PC-3 (cell line): Measurements from ENCODE around the gene SAMM50. TPM values are rescaled to one million over a fixed set of nuclear protein-coding genes. Genes with fewer than 3 reads are reported as not detected.

Experiments used
- ATAC-seq: fragments of 200-7000 bp; cut with Tn5 transposase; 2 replicates; pipeline ENCODE4 v1.9.1; 2020; ENCODE audit warnings: mild to moderate bottlenecking, moderate library complexity
- BruUV-seq: library from RNA; stranded (reverse); fragments of 400-500 nt; replicated peaks from 2 replicates; lab custom pipeline; 2021; lab: Mats Ljungman, UMichigan
- CTCF ChIA-PET: fragments of 300-600 bp; sonication (Branson Sonifier 250); formaldehyde crosslinking; loops from one replicate; lab custom pipeline; 2022; ENCODE audit warnings: antibody characterized with exemption; lab: Charles Lee
- POLR2A ChIA-PET: fragments of 300-600 bp; sonication (Branson Sonifier 250); formaldehyde crosslinking; loops from one replicate; lab custom pipeline; 2022; ENCODE audit warnings: antibody characterized with exemption; ENCODE audit not compliant: unreplicated experiment; lab: Charles Lee
- DNase-seq: peaks from one replicate; pipeline ENCODE4 v3.0.0-alpha.2; 2015
- H2AFZ ChIP-seq: fragments of 300-600 bp; sonication (generic); 2 replicates; pipeline ENCODE4 v1.6.0; 2016; ENCODE audit warnings: antibody characterized with exemption, low read length
- H3F3A ChIP-seq: fragments of 300-600 bp; sonication (generic); one replicate; pipeline ENCODE4 v1.6.0; 2017; ENCODE audit warnings: antibody characterized with exemption, low read length, control low read depth, mild to moderate bottlenecking; ENCODE audit not compliant: unreplicated experiment
- H3K27ac ChIP-seq: fragments of 300-600 bp; sonication (generic); 2 replicates; pipeline ENCODE4 v1.5.1; 2016; ENCODE audit warnings: mild to moderate bottlenecking, low read length
- H3K27me3 ChIP-seq: fragments of 300-600 bp; sonication (generic); 2 replicates; pipeline ENCODE4 v1.6.1; 2016; ENCODE audit warnings: low read length, mixed read lengths
- H3K36me3 ChIP-seq: fragments of 300-600 bp; sonication (generic); 2 replicates; pipeline ENCODE4 v1.6.1; 2016; ENCODE audit warnings: low read depth, mixed run types, low read length, mixed read lengths
- H3K4me1 ChIP-seq: fragments of 300-600 bp; sonication (generic); 2 replicates; pipeline ENCODE4 v1.5.1; 2016; ENCODE audit warnings: low read length; ENCODE audit not compliant: insufficient read depth
- H3K4me2 ChIP-seq: fragments of 300-600 bp; sonication (generic); 2 replicates; pipeline ENCODE4 v1.6.0; 2016; ENCODE audit warnings: low read length
- H3K4me3 ChIP-seq: fragments of 300-600 bp; sonication (generic); 2 replicates; pipeline ENCODE4 v1.5.1; 2016; ENCODE audit warnings: mild to moderate bottlenecking, low read length, mixed read lengths
- H3K79me2 ChIP-seq: fragments of 300-600 bp; sonication (generic); 2 replicates; pipeline ENCODE4 v1.6.1; 2017; ENCODE audit warnings: low read length, mixed read lengths
- H3K9ac ChIP-seq: fragments of 300-600 bp; sonication (generic); 2 replicates; pipeline ENCODE4 v1.6.0; 2016; ENCODE audit warnings: mild to moderate bottlenecking, low read length
- H3K9me2 ChIP-seq: fragments of 300-600 bp; sonication (generic); replicated peaks from 2 replicates; pipeline ENCODE4 v1.6.1; 2016; ENCODE audit warnings: mixed run types, low read length, mixed read lengths
- H3K9me3 ChIP-seq: fragments of 300-600 bp; sonication (generic); 2 replicates; pipeline ENCODE4 v1.6.1; 2016; ENCODE audit warnings: low read length, mixed read lengths
- H4K20me1 ChIP-seq: fragments of 300-600 bp; sonication (generic); 2 replicates; pipeline ENCODE4 v1.6.1; 2016; ENCODE audit warnings: low read length, mixed read lengths
- EZH2 ChIP-seq: fragments of 300-600 bp; sonication (generic); IDR thresholded peaks from one replicate; pipeline ENCODE4 v1.6.1; 2017; ENCODE audit warnings: antibody characterized with exemption, mild to moderate bottlenecking, low read length; ENCODE audit not compliant: unreplicated experiment
- EZH2phosphoT487 ChIP-seq: fragments of 300-600 bp; sonication (generic); IDR thresholded peaks from 2 replicates; pipeline ENCODE4 v1.6.1; 2018; ENCODE audit warnings: mild to moderate bottlenecking, antibody characterized with exemption, low read length, borderline replicate concordance
- intact Hi-C: fragments of 100-400 bp; cut with micrococcal nuclease; formaldehyde crosslinking; loops from 2 replicates; pipeline ENCODE4 v1.9.0; 2023
- total RNA-seq: library from RNA; depleted of rRNA; stranded (reverse); fragments of >200 nt; gene quantifications from 2 replicates; pipeline ENCODE4 v1.2.3, GENCODE V29; 2014
- TF ChIP-seq, protein P1 (sequence below): fragments of 300-600 bp; sonication (generic); conservative IDR thresholded peaks from 2 replicates; pipeline ENCODE4 v1.5.1; 2017; ENCODE audit warnings: antibody characterized with exemption, low read depth, mild to moderate bottlenecking, low read length

The SAMM50 gene
- total RNA-seq, 1 experiment from 2014 or later: 34.5 TPM

DNA sequence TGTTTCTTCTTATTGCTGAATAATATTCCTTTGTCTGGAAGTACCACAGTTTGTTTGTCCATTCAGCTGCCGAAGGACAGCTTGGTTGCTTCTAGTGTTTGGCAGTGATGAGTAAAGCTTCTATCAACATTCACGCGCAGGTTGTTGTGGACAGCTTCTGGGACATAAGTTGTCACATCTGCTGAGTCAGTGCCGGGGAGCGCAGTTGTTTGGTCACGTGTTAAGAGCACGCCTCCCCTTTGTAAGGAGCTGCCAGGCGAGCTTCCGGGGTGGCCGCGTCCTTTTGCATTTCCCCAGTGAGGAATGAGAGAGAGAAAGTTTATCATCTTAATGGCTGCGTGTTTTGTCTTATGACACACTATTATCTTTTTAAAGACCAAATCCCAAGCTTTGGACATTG is 30.3 kb downstream of the SAMM50 start:
- intact Hi-C loops: no loop called here
- no peak overlapping the region for H3K9ac ChIP-seq
- ChIA-PET POLR2A (no interaction called here), CTCF (no interaction called here)
- no peak for ATAC-seq
- H3K4me2 ChIP-seq: no peak overlapping the region
- H3K4me1 ChIP-seq: no peaks in the 10 kb centered on the region
- H3K79me2 ChIP-seq: no peaks in the 10 kb centered on the region
- DNase-seq: no peak
- no peak overlapping the region for H3K27ac ChIP-seq
- H3K36me3 ChIP-seq: peaks cover 11% of the 10 kb centered on the region; the same call in 1 of the 2 replicates
- H2AFZ ChIP-seq: no peak overlapping the region
- no TSS peak for BruUV-seq
- TF ChIP-seq, protein P1, sequence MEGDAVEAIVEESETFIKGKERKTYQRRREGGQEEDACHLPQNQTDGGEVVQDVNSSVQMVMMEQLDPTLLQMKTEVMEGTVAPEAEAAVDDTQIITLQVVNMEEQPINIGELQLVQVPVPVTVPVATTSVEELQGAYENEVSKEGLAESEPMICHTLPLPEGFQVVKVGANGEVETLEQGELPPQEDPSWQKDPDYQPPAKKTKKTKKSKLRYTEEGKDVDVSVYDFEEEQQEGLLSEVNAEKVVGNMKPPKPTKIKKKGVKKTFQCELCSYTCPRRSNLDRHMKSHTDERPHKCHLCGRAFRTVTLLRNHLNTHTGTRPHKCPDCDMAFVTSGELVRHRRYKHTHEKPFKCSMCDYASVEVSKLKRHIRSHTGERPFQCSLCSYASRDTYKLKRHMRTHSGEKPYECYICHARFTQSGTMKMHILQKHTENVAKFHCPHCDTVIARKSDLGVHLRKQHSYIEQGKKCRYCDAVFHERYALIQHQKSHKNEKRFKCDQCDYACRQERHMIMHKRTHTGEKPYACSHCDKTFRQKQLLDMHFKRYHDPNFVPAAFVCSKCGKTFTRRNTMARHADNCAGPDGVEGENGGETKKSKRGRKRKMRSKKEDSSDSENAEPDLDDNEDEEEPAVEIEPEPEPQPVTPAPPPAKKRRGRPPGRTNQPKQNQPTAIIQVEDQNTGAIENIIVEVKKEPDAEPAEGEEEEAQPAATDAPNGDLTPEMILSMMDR: no peak
- TF ChIP-seq EZH2 (no peak), EZH2phosphoT487 (no peak)
- H3K4me3 ChIP-seq: no peak overlapping the region
- H4K20me1 ChIP-seq: no peaks in the 10 kb centered on the region
- no peaks in the 10 kb centered on the region for H3K9me3 ChIP-seq
- no peaks in the 10 kb centered on the region for H3K9me2 ChIP-seq
- H3F3A ChIP-seq: no peaks in the 10 kb centered on the region
- H3K27me3 ChIP-seq: no peaks in the 10 kb centered on the region

DNA sequence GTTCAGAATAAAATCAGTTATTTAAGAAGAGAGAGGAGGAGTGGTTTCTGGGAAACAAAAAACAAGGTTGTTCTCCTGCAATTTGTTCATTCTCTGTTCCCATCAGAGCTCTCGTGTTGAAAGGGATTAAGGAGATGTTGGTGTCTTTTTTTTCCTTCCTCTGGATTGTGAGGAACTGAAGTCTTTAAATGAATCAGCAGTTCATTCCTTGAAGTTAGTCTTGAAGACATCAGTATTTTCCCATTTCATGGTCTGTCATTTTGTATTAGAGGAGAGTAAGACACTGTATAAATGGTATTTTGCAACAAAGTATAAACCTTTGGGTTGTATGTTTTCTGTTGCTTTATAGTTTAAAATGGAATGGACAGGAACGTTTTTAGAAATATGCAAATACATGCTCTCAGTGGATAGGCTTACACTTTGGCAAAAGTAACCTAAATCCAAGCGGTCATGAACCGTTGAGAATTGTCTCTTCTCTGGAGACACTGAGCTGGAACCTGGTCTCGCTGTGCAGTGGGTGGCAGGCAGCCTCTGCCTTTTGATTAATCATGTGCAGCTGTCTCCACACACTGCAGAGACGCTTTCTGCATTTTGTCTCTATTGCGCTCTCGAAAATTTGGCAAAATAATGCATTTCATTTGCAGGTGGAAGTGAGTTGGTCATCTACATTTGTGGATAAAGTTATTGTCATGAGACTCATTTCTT is 33.0 kb downstream of the SAMM50 start:
- no peak overlapping the region for H3K9ac ChIP-seq
- no peak overlapping the region for H2AFZ ChIP-seq
- ATAC-seq (no peak), DNase-seq (no peak)
- no peaks in the 10 kb centered on the region for H3F3A ChIP-seq
- H3K4me2 ChIP-seq: no peak overlapping the region
- H3K4me1 ChIP-seq: peaks cover 12% of the 10 kb centered on the region
- H3K27ac ChIP-seq: no peak overlapping the region
- no peak overlapping the region for H3K4me3 ChIP-seq
- no TSS peak for BruUV-seq
- intact Hi-C loops: no loop called here
- H4K20me1 ChIP-seq: no peaks in the 10 kb centered on the region
- H3K9me3 ChIP-seq: no peaks in the 10 kb centered on the region
- H3K27me3 ChIP-seq: no peaks in the 10 kb centered on the region
- no peaks in the 10 kb centered on the region for H3K9me2 ChIP-seq
- CTCF ChIA-PET: no interaction called here
- POLR2A ChIA-PET: no interaction called here
- H3K79me2 ChIP-seq: no peaks in the 10 kb centered on the region
- peaks cover 4% of the 10 kb centered on the region for H3K36me3 ChIP-seq
- TF ChIP-seq, protein P1: no peak
- TF ChIP-seq EZH2phosphoT487: no peak
- no peak for TF ChIP-seq EZH2

DNA sequence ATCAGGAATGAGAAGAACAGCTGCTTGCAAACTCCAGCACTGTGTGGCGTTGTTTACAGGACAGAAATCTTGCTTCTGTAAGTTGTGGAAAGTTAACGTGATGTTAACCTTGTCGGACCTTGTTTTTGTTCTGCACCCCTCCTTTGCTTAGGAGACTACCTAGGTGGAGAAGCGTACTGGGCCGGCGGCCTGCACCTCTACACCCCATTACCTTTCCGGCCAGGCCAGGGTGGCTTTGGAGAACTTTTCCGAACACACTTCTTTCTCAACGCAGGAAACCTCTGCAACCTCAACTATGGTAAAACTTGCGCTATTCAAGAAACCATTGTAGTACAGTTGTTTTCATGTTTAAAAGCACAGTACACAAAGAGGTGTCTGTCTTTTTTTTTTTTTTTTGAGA is 33.7 kb downstream of the SAMM50 start:
- ChIA-PET POLR2A (no interaction called here), CTCF (no interaction called here)
- no peak for DNase-seq
- no TSS peak for BruUV-seq
- no peak overlapping the region for H3K4me2 ChIP-seq
- H3K4me3 ChIP-seq: no peak overlapping the region
- ATAC-seq: no peak
- no peaks in the 10 kb centered on the region for H3K79me2 ChIP-seq
- H3K36me3 ChIP-seq: peaks cover 8% of the 10 kb centered on the region
- no peak overlapping the region for H3K27ac ChIP-seq
- no peaks in the 10 kb centered on the region for H3K9me3 ChIP-seq
- H4K20me1 ChIP-seq: no peaks in the 10 kb centered on the region
- intact Hi-C loops: no loop called here
- no peak overlapping the region for H2AFZ ChIP-seq
- no peaks in the 10 kb centered on the region for H3K27me3 ChIP-seq
- peaks cover 14% of the 10 kb centered on the region for H3K4me1 ChIP-seq
- H3K9me2 ChIP-seq: no peaks in the 10 kb centered on the region
- no peaks in the 10 kb centered on the region for H3F3A ChIP-seq
- TF ChIP-seq, protein P1: no peak
- no peak for TF ChIP-seq EZH2
- no peak for TF ChIP-seq EZH2phosphoT487
- no peak overlapping the region for H3K9ac ChIP-seq
